Natural killer cell (primary cell): ENCODE data around the gene IRX6. TPM values are rescaled to one million over a fixed set of nuclear protein-coding genes. Genes with fewer than 3 reads are reported as not detected.

Experiments
- ATAC-seq, 3 donors: fragments of 150-1000 bp in 2 of 3; fragments of 200-7000 bp in 1 of 3; cut with Tn5 transposase; 1 replicate in 1 of 3; 2 replicates in 2 of 3; pipeline ENCODE4 v1.10.0; 2021; ENCODE audit warnings: mild to moderate bottlenecking in 2 of 3, moderate library complexity in 2 of 3
- DNase-seq, 2 donors: peaks; one replicate each; pipeline versions ENCODE4 v3.0.0 to v3.0.0-alpha.2; 2013 to 2021; ENCODE audit warnings: mixed read lengths in 1 of 2
- H3K27ac ChIP-seq: one replicate; pipeline ENCODE4 v1.5.1; 2013; ENCODE audit warnings: mild to moderate bottlenecking, low read length
- H3K27me3 ChIP-seq: one replicate; pipeline ENCODE4 v1.6.1; 2013; ENCODE audit warnings: low read length; ENCODE audit not compliant: control insufficient read depth, insufficient read depth
- H3K36me3 ChIP-seq: one replicate; pipeline ENCODE4 v1.6.1; 2013; ENCODE audit warnings: low read length; ENCODE audit not compliant: control insufficient read depth, insufficient read depth
- H3K4me1 ChIP-seq: one replicate; pipeline ENCODE4 v1.6.1; 2013; ENCODE audit warnings: low read length; ENCODE audit not compliant: control insufficient read depth, insufficient read depth
- H3K4me3 ChIP-seq: one replicate; pipeline ENCODE4 v1.5.1; 2013; ENCODE audit warnings: low read length
- H3K9me3 ChIP-seq: one replicate; pipeline ENCODE4 v1.6.1; 2013; ENCODE audit warnings: low read length; ENCODE audit not compliant: control insufficient read depth, insufficient read depth
- H3K27ac Mint-ChIP-seq, 2 donors: one replicate each; pipeline ENCODE4 v1.8.0; 2022; ENCODE audit warnings: mild to moderate bottlenecking in 2 of 2, mixed read lengths in 2 of 2, moderate library complexity in 1 of 2
- H3K27me3 Mint-ChIP-seq, 2 donors: one replicate each; pipeline ENCODE4 v1.8.0; 2022; ENCODE audit warnings: low read depth in 2 of 2, mixed read lengths in 2 of 2
- H3K36me3 Mint-ChIP-seq: one replicate; pipeline ENCODE4 v1.8.0; 2022; ENCODE audit warnings: mixed read lengths
- H3K4me1 Mint-ChIP-seq, 2 donors: one replicate each; pipeline ENCODE4 v1.8.0; 2022; ENCODE audit warnings: mixed read lengths in 2 of 2
- H3K4me3 Mint-ChIP-seq: one replicate; pipeline ENCODE4 v1.8.0; 2022; ENCODE audit warnings: mild to moderate bottlenecking, moderate library complexity, mixed read lengths
- H3K9me3 Mint-ChIP-seq, 2 donors: one replicate each; pipeline ENCODE4 v1.8.0; 2022; ENCODE audit warnings: mixed read lengths in 2 of 2
- CTCF ChIP-seq: fragments of 200-600 bp; IDR thresholded peaks from one replicate; pipeline ENCODE4 v1.8.0; 2022; ENCODE audit warnings: antibody characterized with exemption
- WGBS: methylation state at CpG from one replicate; pipeline ENCODE4 v1.1.7; 2013; ENCODE audit warnings: missing lambda C conversion rate; ENCODE audit not compliant: insufficient coverage; 5-methylcytosine and 5-hydroxymethylcytosine counted together
- intact Hi-C: fragments of 100-400 bp; cut with micrococcal nuclease; formaldehyde crosslinking; loops from one replicate; pipeline ENCODE4 v1.14.2; 2022
- total RNA-seq, 4 donors: library from RNA; stranded (reverse); fragments of 120-200 nt in 1 of 4; gene quantifications; one replicate each; pipeline versions ENCODE4 v1.2.3 to v1.2.4, GENCODE V29; 2013 to 2022

The IRX6 gene
- total RNA-seq, 3 donors from 2014 or later (not counting 1 experiment from before 2014, with no cell fraction given): not detected

DNA sequence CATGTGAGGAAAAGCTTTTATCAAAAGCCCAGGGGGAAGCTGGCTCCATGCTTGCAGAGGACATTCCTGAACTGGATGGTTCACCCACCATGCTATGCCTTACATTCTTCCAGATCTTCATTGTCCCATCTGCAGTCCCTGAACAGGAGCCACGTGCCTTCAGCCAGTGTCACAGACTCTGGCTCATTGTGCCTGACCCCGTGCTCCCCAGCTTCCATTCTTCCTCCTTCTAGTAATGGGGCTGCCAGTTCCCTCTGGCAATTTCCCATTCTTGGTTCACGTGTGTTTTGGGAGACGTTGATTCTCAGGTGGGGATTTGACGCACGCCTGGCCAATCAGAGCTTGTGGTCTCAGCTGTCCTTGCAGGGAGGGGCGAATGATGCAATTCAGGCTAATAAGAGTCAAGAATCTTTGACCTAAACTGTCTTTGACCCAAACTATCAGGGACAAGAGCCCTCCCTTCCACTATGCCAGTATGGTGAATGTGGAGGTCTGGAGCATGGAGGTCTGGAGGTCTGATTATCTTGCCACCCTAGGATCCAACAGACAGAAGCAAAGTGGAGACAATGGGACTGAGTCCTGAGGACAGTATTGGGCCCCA lies 52.7 kb downstream of the IRX6 start:
- no peaks in the 10 kb centered on the region for H3K36me3 ChIP-seq
- no peaks in the 10 kb centered on the region for H3K4me1 Mint-ChIP-seq
- 72% methylated on average over 7 of the region's 7 CpGs for WGBS
- H3K27ac Mint-ChIP-seq: no peak overlapping the region
- H3K4me3 Mint-ChIP-seq: no peak overlapping the region
- H3K36me3 Mint-ChIP-seq: no peaks in the 10 kb centered on the region
- no peak overlapping the region for H3K4me3 ChIP-seq
- no peaks in the 10 kb centered on the region for H3K4me1 ChIP-seq
- no peaks in the 10 kb centered on the region for H3K9me3 Mint-ChIP-seq
- H3K27me3 Mint-ChIP-seq: peaks cover 16 to 24% of the 10 kb centered on the region in 2 donors
- TF ChIP-seq CTCF: no peak
- intact Hi-C loops: no loop called here
- ATAC-seq: no peak
- H3K27ac ChIP-seq: no peak overlapping the region
- H3K27me3 ChIP-seq: no peaks in the 10 kb centered on the region
- no peak for DNase-seq
- no peaks in the 10 kb centered on the region for H3K9me3 ChIP-seq

- Mint-ChIP-seq H3K27ac (no peak overlapping the region), H3K27me3 (peaks cover 9 to 13% of the 10 kb centered on the region in 2 donors), H3K4me1 (no peaks in the 10 kb centered on the region), H3K9me3 (no peaks in the 10 kb centered on the region), H3K4me3 (no peak overlapping the region), H3K36me3 (no peaks in the 10 kb centered on the region)
- no peak for DNase-seq
- H3K36me3 ChIP-seq: no peaks in the 10 kb centered on the region
- intact Hi-C loops: no loop called here
- no peaks in the 10 kb centered on the region for H3K4me1 ChIP-seq
- no peak overlapping the region for H3K27ac ChIP-seq
- no peaks in the 10 kb centered on the region for H3K9me3 ChIP-seq
- no peak overlapping the region for H3K4me3 ChIP-seq
- TF ChIP-seq CTCF: no peak
- ATAC-seq: no peak
- no peaks in the 10 kb centered on the region for H3K27me3 ChIP-seq
- 84% methylated on average over 6 of the region's 7 CpGs for WGBS
These were observed 53.8 kb downstream of the IRX6 start for GRCh38 chr16:55377840-55378239.

GRCh38 chr16:55378616-55379015 lies 54.6 kb downstream of the IRX6 start:
- H3K9me3 ChIP-seq: no peaks in the 10 kb centered on the region
- H3K4me3 ChIP-seq: no peak overlapping the region
- H3K4me1 ChIP-seq: no peaks in the 10 kb centered on the region
- H3K36me3 ChIP-seq: no peaks in the 10 kb centered on the region
- Mint-ChIP-seq H3K36me3 (no peaks in the 10 kb centered on the region), H3K4me1 (no peaks in the 10 kb centered on the region), H3K27me3 (peaks cover 3 to 8% of the 10 kb centered on the region in 2 donors), H3K4me3 (no peak overlapping the region), H3K27ac (no peak overlapping the region), H3K9me3 (no peaks in the 10 kb centered on the region)
- intact Hi-C loops: no loop called here
- TF ChIP-seq CTCF: no peak
- ATAC-seq (no peak), DNase-seq (no peak)
- H3K27me3 ChIP-seq: no peaks in the 10 kb centered on the region
- H3K27ac ChIP-seq: no peak overlapping the region
- no CpG with 5 or more reads among the region's 3 CpGs for WGBS

DNA sequence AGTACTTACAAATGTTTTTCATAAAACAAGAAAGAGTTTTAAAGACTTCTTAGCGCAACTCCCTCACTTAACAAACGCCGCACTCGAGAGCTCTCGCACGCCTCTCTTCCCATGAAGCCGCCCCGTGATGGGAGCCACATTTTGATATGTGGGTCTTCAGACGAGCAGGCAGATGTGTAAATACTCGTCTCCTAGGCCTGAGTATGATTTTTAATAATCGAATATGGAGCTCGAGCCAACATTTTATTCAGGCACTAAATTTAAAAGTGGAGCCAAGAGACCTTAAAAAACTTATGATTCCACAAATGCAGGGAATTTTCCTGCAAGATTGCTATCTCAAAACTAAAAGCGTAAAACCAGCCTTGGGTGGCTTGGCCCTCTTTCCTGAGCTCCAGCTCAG lies 55.4 kb downstream of the IRX6 start:
- no peak overlapping the region for H3K4me3 Mint-ChIP-seq
- DNase-seq (no peak), ATAC-seq (no peak)
- no peaks in the 10 kb centered on the region for H3K9me3 ChIP-seq
- no peak overlapping the region for H3K27ac ChIP-seq
- no peak overlapping the region for H3K4me3 ChIP-seq
- no peak for TF ChIP-seq CTCF
- WGBS: 91% methylated on average over 12 of the region's 13 CpGs
- H3K27ac Mint-ChIP-seq: no peak overlapping the region
- no peaks in the 10 kb centered on the region for H3K27me3 ChIP-seq
- no peaks in the 10 kb centered on the region for H3K36me3 Mint-ChIP-seq
- intact Hi-C loops: no loop called here
- no peaks in the 10 kb centered on the region for H3K36me3 ChIP-seq
- H3K27me3 Mint-ChIP-seq: peaks cover 3 to 8% of the 10 kb centered on the region in 2 donors
- no peaks in the 10 kb centered on the region for H3K4me1 Mint-ChIP-seq
- no peaks in the 10 kb centered on the region for H3K9me3 Mint-ChIP-seq
- no peaks in the 10 kb centered on the region for H3K4me1 ChIP-seq
